ENCODE results near the gene B4GALT2.

The B4GALT2 gene

DNA sequence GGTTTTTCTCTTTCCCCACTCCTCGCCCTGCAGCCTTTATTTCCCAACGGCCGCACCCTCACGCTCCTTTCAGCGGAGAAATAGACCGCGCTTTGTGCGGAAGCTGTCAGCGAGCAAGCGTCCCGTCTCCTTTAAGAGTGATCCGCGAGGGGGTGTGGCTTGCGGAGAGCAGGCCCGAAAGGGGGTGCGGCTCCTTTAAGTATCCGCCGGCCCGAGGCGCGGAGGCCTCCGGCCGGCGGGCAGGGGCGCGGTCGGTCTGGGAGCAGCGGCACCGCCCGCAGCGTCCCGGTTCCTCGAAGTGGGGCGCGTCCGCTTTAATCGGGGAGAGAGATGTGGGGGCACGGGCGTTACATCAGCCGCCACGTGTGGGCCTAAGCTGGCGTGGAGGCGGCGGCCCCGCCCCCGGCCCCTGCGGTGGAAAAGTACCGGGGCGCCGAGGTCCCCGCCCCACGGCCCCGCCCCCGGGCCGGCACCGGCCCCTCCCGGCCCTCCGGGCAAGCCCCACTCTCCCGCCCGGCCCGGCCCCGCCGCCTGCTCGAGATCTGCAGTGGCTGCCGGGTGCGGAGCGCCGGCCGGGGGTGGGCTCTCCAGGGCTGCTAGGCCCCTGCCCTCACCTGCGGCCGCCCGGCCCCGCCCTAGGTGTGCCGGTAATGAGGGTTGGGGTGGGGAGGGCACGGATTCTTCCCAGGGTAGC lies 51.0 kb downstream of the B4GALT2 start:
- peak; percentile 87 for DNase-seq (ENCODE audit: low read depth)

- DNase-seq (ENCODE audit: low read depth) = peak; percentile 44
Measured at GRCh38 chr1:44030605-44031251, 51.7 kb downstream of the B4GALT2 start.

GRCh38 chr1:44031252-44032169 lies 52.5 kb downstream of the B4GALT2 start, which contains the start of gene SLC6A9:
TSS of gene SLC6A9 (minus strand) at chr1:44031462. CDS start at chr1:44024277, 7,185 bp downstream.
- DNase-seq (ENCODE audit: low read depth) = peak; percentile 44

- no peak for DNase-seq (ENCODE audit: low read depth)
Measured at GRCh38 chr1:44032170-44032790, 53.3 kb downstream of the B4GALT2 start.

DNA sequence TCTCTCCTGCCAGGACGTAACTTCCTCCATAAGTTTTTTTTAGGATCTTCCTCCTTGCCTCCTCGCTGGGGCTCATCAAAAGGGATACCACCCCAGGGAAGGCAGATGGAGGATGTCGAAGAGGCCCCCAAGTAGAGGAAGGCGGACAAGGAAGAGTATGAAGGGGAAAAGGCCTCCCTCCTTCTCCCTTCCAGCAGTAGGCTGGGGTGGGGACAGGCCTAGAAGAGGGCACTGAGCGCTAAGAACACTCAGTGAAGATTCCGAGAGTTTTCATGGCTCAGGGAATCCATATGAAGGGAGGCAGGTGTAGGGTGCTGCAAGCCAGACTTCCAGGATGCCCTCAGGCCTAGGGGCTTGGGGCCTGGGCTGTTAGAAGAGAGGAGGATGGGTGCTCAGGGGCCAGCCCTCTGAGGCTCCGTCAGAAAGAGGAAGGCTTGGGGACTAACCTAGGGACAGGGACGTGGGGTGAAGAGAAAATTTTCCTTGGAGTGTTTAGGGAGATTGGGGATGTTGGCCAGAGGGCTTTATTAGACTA lies 54.1 kb downstream of the B4GALT2 start:
- DNase-seq (ENCODE audit: low read depth) = no peak

- no peak for DNase-seq (ENCODE audit: low read depth)
Measured at GRCh38 chr1:44033756-44034155, 54.7 kb downstream of the B4GALT2 start.

GRCh38 chr1:44034423-44034822 lies 55.4 kb downstream of the B4GALT2 start:
- DNase-seq (ENCODE audit: low read depth) = no peak

DNA sequence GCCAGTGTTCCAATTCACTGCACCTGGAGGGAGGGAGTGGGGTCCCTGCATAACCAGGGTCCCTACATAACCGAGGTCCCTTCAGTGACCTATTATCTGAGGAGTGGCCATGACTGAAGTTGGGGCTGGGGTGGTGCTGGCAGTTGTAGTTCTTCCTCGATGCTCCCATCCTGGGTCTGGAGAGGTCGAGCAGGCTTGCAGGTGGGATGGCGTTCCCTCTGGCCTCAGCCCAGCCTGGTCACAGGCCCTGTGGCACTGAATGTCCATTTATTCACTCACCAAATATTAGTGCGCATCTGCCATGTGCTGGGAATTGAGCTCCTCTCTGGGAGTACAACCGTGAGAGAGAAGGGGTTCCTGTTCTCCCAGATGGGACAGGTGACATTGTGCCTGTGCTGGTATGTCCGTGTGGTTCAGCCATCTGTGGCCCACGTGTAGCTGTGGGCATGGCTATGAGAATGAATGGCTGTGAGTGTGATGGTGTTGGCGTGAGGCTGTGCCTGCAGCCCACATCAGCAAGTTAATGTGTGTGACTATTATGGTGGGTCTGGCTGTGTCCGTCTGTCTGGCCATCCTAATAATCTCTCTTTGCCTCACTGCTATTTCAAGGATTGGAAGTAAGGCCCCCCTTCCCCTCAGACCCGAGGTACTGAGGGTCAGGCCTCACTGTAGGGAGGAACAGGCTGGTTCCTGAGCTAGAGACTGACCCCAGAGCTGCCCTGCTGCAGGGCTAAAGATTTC lies 56.1 kb downstream of the B4GALT2 start:
- no peak for DNase-seq (ENCODE audit: low read depth)

- DNase-seq (ENCODE audit: low read depth) = no peak
Measured at GRCh38 chr1:44035726-44036408, 56.9 kb downstream of the B4GALT2 start.

DNA sequence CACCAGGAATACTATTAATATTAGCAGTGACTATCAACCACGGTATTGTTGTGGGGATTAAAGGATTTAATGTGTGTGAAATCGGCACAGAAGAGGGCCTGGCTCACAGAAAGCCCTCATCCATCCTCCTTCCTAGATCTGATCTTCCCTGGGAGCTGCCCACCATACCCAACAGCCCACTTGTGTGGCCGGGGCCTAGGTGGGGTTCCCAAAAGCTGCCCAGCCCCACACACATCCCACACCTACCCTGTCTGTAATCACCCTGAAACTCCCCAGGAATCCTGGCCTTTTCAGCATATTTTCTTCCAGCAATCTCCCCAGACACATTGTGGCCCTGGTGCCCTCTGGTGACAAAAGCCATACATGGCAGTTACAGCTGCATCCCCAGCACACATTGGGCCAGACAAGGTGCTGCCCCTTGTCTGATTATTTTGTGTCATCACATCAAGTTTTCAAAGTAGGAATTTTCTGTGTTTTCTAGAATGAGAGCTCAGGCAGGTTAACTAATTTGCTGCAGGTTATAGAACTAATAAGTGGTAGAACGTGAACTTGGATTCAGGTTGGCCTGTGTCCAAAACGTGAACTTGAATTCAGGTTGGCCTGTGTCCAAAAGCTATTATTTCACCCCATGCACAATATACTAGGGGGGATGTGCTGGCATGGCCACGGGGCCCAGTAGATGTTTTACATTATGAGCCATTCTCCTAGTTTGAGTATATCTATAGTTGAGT lies 57.6 kb downstream of the B4GALT2 start:
- DNase-seq (ENCODE audit: low read depth) = peak; percentile 58

- DNase-seq (ENCODE audit: low read depth) = no peak
Measured at GRCh38 chr1:44037154-44037553, 58.1 kb downstream of the B4GALT2 start.

GRCh38 chr1:44038876-44039657 lies 60.1 kb downstream of the B4GALT2 start:
- no peak for DNase-seq (ENCODE audit: low read depth)

DNA sequence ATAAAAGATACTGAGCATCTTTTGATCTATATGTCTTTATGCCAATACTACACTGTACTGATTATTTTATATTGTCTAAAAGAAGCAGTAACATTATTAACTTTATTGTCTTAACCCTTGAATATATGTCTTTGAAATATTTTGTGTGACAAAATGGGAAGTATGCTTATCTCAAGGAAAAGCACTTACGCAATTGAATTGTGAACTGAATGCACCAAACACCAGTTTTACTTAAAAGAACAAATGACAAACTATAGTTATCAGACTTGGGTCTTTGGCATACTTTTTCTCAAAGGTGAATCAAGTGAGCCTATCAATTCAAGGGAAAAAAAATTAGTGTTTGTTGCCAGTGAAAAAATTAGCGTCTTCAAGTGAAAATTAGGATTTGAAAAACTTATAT lies 61.4 kb downstream of the B4GALT2 start:
- DNase-seq (ENCODE audit: low read depth) = no peak

All from activated T-cell treated with anti-CD3 and anti-CD28 coated beads for 48 hours (primary cell).